Endodermal cell (in vitro differentiated cells): ENCODE results near the gene FHAD1. TPM values are rescaled to one million over a fixed set of nuclear protein-coding genes. Genes with fewer than 3 reads are reported as not detected.

Experiments used
- DNase-seq: peaks from one replicate; pipeline ENCODE4 v3.0.0-alpha.2; 2017
- H3K27ac ChIP-seq: 2 replicates; pipeline ENCODE4 v1.5.1; 2013; ENCODE audit warnings: mild to moderate bottlenecking, low read depth, low read length, moderate library complexity
- H3K27me3 ChIP-seq: 2 replicates; pipeline ENCODE4 v1.6.1; 2013; ENCODE audit warnings: mild to moderate bottlenecking, low read length, moderate library complexity; ENCODE audit not compliant: insufficient read depth, control insufficient read depth, poor library complexity, severe bottlenecking
- H3K36me3 ChIP-seq: 2 replicates; pipeline ENCODE4 v1.7.0; 2013; ENCODE audit warnings: mild to moderate bottlenecking, low read length, moderate library complexity; ENCODE audit not compliant: control insufficient read depth, insufficient read depth
- H3K4me1 ChIP-seq: one replicate; pipeline ENCODE4 v1.7.0; 2013; ENCODE audit warnings: low read length; ENCODE audit not compliant: control insufficient read depth, insufficient read depth
- H3K4me3 ChIP-seq: 2 replicates; pipeline ENCODE4 v1.5.1; 2013; ENCODE audit warnings: mild to moderate bottlenecking, low read length, moderate library complexity
- H3K9ac ChIP-seq: 2 replicates; pipeline ENCODE4 v1.6.1; 2013; ENCODE audit warnings: mild to moderate bottlenecking, low read length, moderate library complexity; ENCODE audit not compliant: poor library complexity, severe bottlenecking; ENCODE audit errors: extremely low read depth
- H3K9me3 ChIP-seq: 2 replicates; pipeline ENCODE4 v1.6.1; 2013; ENCODE audit warnings: mild to moderate bottlenecking, low read length, moderate library complexity; ENCODE audit not compliant: control insufficient read depth
- H3K27ac Mint-ChIP-seq: 2 replicates; pipeline ENCODE4 v1.8.0; 2020; ENCODE audit warnings: mixed read lengths
- H3K27me3 Mint-ChIP-seq: 2 replicates; pipeline ENCODE4 v1.8.0; 2021; ENCODE audit warnings: mild to moderate bottlenecking, mixed read lengths; ENCODE audit not compliant: insufficient read depth
- H3K36me3 Mint-ChIP-seq: 2 replicates; pipeline ENCODE4 v1.8.0; 2020; ENCODE audit warnings: low read depth, mixed read lengths
- H3K4me1 Mint-ChIP-seq: 2 replicates; pipeline ENCODE4 v1.8.0; 2020; ENCODE audit warnings: mixed read lengths
- H3K4me3 Mint-ChIP-seq: 2 replicates; pipeline ENCODE4 v1.8.0; 2020; ENCODE audit warnings: mild to moderate bottlenecking, moderate library complexity, mixed read lengths
- H3K9me3 Mint-ChIP-seq: 2 replicates; pipeline ENCODE4 v1.8.0; 2020; ENCODE audit warnings: mild to moderate bottlenecking, mixed read lengths
- WGBS, 2 experiments: methylation state at CpG; one replicate each; pipeline versions ENCODE4 v1.1.5 to v1.1.7; 2013; ENCODE audit warnings: missing lambda C conversion rate in 2 of 2, mixed read lengths in 1 of 2; ENCODE audit not compliant: insufficient coverage in 1 of 2, insufficient read length in 1 of 2; 5-methylcytosine and 5-hydroxymethylcytosine counted together
- total RNA-seq, 2 donors: library from RNA; stranded (reverse); fragmentation: NEBNext Ultra II Directional in 1 of 2; extraction: Animal tissue kit (Norgen Biotek cat#: 25700) in 1 of 2; gene quantifications; 2 replicates in 1 of 2; 3 replicates in 1 of 2; pipeline ENCODE4 v1.2.1, GENCODE V29; 2021
- TF ChIP-seq, protein P1 (sequence below): fragments of 200-600 bp; sonication (generic); conservative IDR thresholded peaks from 2 replicates; pipeline ENCODE4 v1.5.0; 2021; ENCODE audit warnings: antibody characterized with exemption, mild to moderate bottlenecking

FHAD1 gene
- total RNA-seq, 2 donors from 2014 or later, result 2.9 to 3.6 TPM

DNA sequence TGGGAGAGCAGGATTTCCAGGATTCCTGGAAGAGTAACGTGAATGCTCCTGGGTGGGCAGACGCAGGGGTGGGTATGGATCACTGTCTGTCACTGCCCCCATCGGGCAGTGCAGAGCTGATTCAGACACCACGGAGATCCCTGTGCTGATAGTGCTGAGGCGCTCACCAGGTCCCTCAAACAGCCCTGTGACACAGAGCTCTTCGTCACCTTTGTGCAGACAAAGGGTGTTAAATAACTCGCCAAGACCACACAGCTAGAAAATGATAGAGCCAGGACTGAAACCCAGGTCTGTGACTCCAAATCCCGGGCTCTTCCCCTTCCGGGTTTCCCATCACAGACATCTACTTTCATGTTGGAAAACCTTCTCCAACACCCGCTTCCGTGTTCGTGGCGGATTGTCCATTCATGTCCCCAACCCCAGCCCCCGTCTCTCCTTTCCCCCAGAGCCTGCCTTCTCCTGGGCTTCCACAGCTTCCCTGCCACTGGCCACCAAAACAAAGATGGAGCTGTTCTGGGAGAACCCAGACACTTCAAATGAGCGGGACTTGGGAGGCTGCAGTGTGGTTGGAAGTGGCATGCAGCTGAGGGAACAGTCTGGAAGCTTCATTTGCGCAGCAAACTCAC is 165.3 kb downstream of the FHAD1 start:
- Mint-ChIP-seq H3K27ac (peak overlapping the region; percentile 92), H3K4me3 (peak overlapping the region; percentile 76)
- H3K4me3 ChIP-seq, result peak overlapping the region; percentile 90

DNA sequence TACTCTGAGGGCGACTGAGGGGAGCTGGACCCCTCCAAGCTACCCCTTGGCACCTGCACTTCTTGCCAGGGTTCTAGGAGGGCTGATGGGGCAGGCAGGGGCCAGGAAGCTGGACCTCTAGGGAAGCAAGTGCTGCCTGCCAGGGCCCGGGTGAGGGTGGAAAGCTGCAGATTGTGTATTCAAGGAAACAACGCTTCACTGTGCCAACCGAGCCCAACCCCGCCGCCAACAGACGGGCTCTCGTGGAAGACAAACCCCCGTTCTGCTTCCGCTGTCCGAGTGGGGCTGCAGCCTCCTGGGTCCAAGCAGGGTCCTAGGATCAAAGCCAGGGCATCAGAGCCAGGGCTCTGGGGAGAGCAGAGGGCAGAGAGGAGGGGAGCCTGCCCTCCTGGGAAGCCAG is 165.8 kb downstream of the FHAD1 start:
- TF ChIP-seq, protein P1, sequence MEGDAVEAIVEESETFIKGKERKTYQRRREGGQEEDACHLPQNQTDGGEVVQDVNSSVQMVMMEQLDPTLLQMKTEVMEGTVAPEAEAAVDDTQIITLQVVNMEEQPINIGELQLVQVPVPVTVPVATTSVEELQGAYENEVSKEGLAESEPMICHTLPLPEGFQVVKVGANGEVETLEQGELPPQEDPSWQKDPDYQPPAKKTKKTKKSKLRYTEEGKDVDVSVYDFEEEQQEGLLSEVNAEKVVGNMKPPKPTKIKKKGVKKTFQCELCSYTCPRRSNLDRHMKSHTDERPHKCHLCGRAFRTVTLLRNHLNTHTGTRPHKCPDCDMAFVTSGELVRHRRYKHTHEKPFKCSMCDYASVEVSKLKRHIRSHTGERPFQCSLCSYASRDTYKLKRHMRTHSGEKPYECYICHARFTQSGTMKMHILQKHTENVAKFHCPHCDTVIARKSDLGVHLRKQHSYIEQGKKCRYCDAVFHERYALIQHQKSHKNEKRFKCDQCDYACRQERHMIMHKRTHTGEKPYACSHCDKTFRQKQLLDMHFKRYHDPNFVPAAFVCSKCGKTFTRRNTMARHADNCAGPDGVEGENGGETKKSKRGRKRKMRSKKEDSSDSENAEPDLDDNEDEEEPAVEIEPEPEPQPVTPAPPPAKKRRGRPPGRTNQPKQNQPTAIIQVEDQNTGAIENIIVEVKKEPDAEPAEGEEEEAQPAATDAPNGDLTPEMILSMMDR, result no peak
- Mint-ChIP-seq H3K4me3 (peak overlapping the region; percentile 76), H3K4me1 (peaks cover 53% of the 10 kb centered on the region), H3K27ac (peak overlapping the region; percentile 92), H3K9me3 (no peaks in the 10 kb centered on the region), H3K36me3 (peaks cover 22% of the 10 kb centered on the region), H3K27me3 (peaks cover 1% of the 10 kb centered on the region)
- Histone ChIP-seq H3K4me3 (peak overlapping the region; percentile 90), H3K9me3 (no peaks in the 10 kb centered on the region), H3K36me3 (peaks cover 27% of the 10 kb centered on the region), H3K4me1 (peaks cover 29% of the 10 kb centered on the region), H3K9ac (peak overlapping the region; percentile 16), H3K27me3 (no peaks in the 10 kb centered on the region), H3K27ac (no peak overlapping the region)
- DNase-seq, result no peak
- WGBS, 2 experiments, result 94 to 100% methylated on average over 3 to 11 of the region's 11 CpGs

More for the DNA sequence above, 165.3 kb downstream of the FHAD1 start:
- peaks cover 1% of the 10 kb centered on the region for H3K27me3 Mint-ChIP-seq
- Histone ChIP-seq H3K9me3 (no peaks in the 10 kb centered on the region), H3K9ac (peak overlapping the region; percentile 81), H3K27ac (no peak overlapping the region), H3K36me3 (peaks cover 27% of the 10 kb centered on the region), H3K4me1 (peaks cover 30% of the 10 kb centered on the region), H3K27me3 (no peaks in the 10 kb centered on the region)
- TF ChIP-seq, protein P1, result no peak
- H3K36me3 Mint-ChIP-seq, result peaks cover 22% of the 10 kb centered on the region
- no peaks in the 10 kb centered on the region for H3K9me3 Mint-ChIP-seq
- 59 to 65% methylated on average over 7 to 16 of the region's 16 CpGs for WGBS, 2 experiments
- peak; percentile 77 for DNase-seq
- H3K4me1 Mint-ChIP-seq, result peaks cover 52% of the 10 kb centered on the region

DNA sequence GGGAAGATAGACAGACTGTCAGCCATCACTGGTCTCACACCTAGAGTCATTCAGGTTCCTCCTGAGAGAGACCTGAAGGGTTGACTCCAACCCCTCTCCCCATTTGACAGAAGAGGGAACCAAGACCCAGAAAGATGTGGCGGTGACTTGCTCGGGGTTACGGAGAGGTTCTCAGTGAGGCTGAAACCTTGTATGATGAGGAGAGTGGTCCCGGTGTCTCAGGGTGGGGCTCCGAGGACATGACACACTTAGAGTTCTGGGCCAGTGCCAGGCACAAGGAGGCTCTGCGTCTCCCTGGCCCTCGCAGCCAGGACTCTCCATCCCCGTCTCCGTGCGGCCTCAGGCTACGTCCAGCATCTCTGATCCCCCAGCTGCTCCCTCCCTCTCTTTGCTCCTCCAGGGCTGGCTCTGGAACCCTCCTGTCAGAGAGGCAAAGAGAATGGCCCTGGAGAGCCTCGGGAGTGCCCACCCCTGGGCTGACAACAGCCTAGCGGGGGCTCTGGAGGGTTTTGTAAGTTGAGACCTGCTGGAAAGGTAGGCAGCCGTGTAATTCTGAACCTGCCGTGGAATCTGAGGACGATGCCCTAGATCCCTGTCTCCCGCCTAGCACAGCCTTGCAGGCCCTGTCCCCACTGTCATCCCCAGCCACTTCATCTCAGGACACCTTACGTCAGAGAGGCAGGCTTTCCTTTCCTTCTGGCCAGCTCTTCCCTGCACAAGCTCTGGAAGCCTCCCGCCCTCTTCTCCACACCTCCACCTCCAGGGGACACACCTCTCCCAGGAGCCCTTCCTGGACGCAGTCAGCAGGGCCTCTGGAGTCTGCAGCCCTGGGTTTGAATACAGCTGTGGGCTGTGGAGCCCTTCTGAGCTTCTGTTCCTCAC is 166.8 kb downstream of the FHAD1 start:
- TF ChIP-seq, protein P1, result no peak
- Histone ChIP-seq H3K36me3 (peaks cover 27% of the 10 kb centered on the region), H3K4me1 (peaks cover 20% of the 10 kb centered on the region), H3K27me3 (no peaks in the 10 kb centered on the region), H3K4me3 (no peak overlapping the region), H3K9me3 (no peaks in the 10 kb centered on the region), H3K27ac (no peak overlapping the region), H3K9ac (no peak overlapping the region)
- 91 to 93% methylated on average over 15 to 20 of the region's 20 CpGs for WGBS, 2 experiments
- H3K27ac Mint-ChIP-seq, result peak overlapping the region; percentile 61
- peaks cover 26% of the 10 kb centered on the region for H3K36me3 Mint-ChIP-seq
- H3K9me3 Mint-ChIP-seq, result no peaks in the 10 kb centered on the region
- no peak overlapping the region for H3K4me3 Mint-ChIP-seq
- peak; percentile 67 for DNase-seq
- H3K4me1 Mint-ChIP-seq, result peaks cover 46% of the 10 kb centered on the region
- peaks cover 1% of the 10 kb centered on the region for H3K27me3 Mint-ChIP-seq
